Endodermal cell (in vitro differentiated cells): ENCODE data around the gene TECPR1. TPM values are rescaled to one million over a fixed set of nuclear protein-coding genes. Genes with fewer than 3 reads are reported as not detected.

ENCODE experiments used
- DNase-seq: peaks from one replicate; pipeline ENCODE4 v3.0.0-alpha.2; 2017
- H3K27ac ChIP-seq: 2 replicates; pipeline ENCODE4 v1.5.1; 2013; ENCODE audit warnings: mild to moderate bottlenecking, low read depth, low read length, moderate library complexity
- H3K27me3 ChIP-seq: 2 replicates; pipeline ENCODE4 v1.6.1; 2013; ENCODE audit warnings: mild to moderate bottlenecking, low read length, moderate library complexity; ENCODE audit not compliant: insufficient read depth, control insufficient read depth, poor library complexity, severe bottlenecking
- H3K36me3 ChIP-seq: 2 replicates; pipeline ENCODE4 v1.7.0; 2013; ENCODE audit warnings: mild to moderate bottlenecking, low read length, moderate library complexity; ENCODE audit not compliant: control insufficient read depth, insufficient read depth
- H3K4me1 ChIP-seq: one replicate; pipeline ENCODE4 v1.7.0; 2013; ENCODE audit warnings: low read length; ENCODE audit not compliant: control insufficient read depth, insufficient read depth
- H3K4me3 ChIP-seq: 2 replicates; pipeline ENCODE4 v1.5.1; 2013; ENCODE audit warnings: mild to moderate bottlenecking, low read length, moderate library complexity
- H3K9ac ChIP-seq: 2 replicates; pipeline ENCODE4 v1.6.1; 2013; ENCODE audit warnings: mild to moderate bottlenecking, low read length, moderate library complexity; ENCODE audit not compliant: poor library complexity, severe bottlenecking; ENCODE audit errors: extremely low read depth
- H3K9me3 ChIP-seq: 2 replicates; pipeline ENCODE4 v1.6.1; 2013; ENCODE audit warnings: mild to moderate bottlenecking, low read length, moderate library complexity; ENCODE audit not compliant: control insufficient read depth
- H3K27ac Mint-ChIP-seq: 2 replicates; pipeline ENCODE4 v1.8.0; 2020; ENCODE audit warnings: mixed read lengths
- H3K27me3 Mint-ChIP-seq: 2 replicates; pipeline ENCODE4 v1.8.0; 2021; ENCODE audit warnings: mild to moderate bottlenecking, mixed read lengths; ENCODE audit not compliant: insufficient read depth
- H3K36me3 Mint-ChIP-seq: 2 replicates; pipeline ENCODE4 v1.8.0; 2020; ENCODE audit warnings: low read depth, mixed read lengths
- H3K4me1 Mint-ChIP-seq: 2 replicates; pipeline ENCODE4 v1.8.0; 2020; ENCODE audit warnings: mixed read lengths
- H3K4me3 Mint-ChIP-seq: 2 replicates; pipeline ENCODE4 v1.8.0; 2020; ENCODE audit warnings: mild to moderate bottlenecking, moderate library complexity, mixed read lengths
- H3K9me3 Mint-ChIP-seq: 2 replicates; pipeline ENCODE4 v1.8.0; 2020; ENCODE audit warnings: mild to moderate bottlenecking, mixed read lengths
- CTCF ChIP-seq: fragments of 200-600 bp; sonication (generic); conservative IDR thresholded peaks from 2 replicates; pipeline ENCODE4 v1.5.0; 2021; ENCODE audit warnings: antibody characterized with exemption, mild to moderate bottlenecking
- WGBS, 2 experiments: methylation state at CpG; one replicate each; pipeline versions ENCODE4 v1.1.5 to v1.1.7; 2013; ENCODE audit warnings: missing lambda C conversion rate in 2 of 2, mixed read lengths in 1 of 2; ENCODE audit not compliant: insufficient coverage in 1 of 2, insufficient read length in 1 of 2; 5-methylcytosine and 5-hydroxymethylcytosine counted together
- total RNA-seq, 2 donors: library from RNA; stranded (reverse); fragmentation: NEBNext Ultra II Directional in 1 of 2; extraction: Animal tissue kit (Norgen Biotek cat#: 25700) in 1 of 2; gene quantifications; 2 replicates in 1 of 2; 3 replicates in 1 of 2; pipeline ENCODE4 v1.2.1, GENCODE V29; 2021

Gene TECPR1
- total RNA-seq, 2 donors from 2014 or later: 27.2 to 32.0 TPM

DNA sequence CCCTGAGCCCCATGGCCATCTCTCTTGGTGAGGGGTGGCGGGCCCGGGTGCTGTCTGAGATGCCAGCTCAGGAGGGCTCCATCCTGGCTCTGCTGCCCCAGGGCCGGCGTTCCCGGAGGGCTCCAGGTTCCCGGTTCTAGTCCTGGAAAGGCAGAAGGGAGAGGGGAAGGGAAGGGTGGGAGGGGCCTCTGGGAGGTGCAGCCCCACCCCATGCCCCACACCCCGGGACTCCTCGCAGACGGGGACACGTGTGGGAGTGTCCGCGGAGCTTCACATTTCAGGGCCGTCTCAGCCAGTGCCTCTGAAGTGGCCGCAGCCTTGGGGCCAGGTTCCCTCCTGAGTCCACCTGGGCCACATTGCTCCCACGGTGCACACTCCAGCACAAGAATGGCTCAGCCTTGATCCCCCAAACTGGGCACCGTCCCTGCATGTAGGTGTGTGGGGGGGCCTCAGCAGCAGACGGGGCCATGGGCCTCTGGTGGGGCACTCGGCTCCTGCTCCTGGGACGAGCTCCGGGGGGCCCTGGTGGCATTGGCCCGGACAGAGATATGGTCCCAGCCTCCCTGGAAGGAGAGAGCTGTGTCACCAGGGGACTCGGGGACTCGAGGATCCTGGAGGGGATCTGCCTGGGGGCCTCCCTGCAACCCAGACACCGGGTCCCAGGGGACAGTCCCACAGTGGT, 35.0 kb downstream of the TECPR1 start:
- 93 to 94% methylated on average over 18 to 24 of the region's 24 CpGs for WGBS, 2 experiments
- no peak overlapping the region for H3K4me3 Mint-ChIP-seq
- no peak overlapping the region for H3K4me3 ChIP-seq
- no peaks in the 10 kb centered on the region for H3K9me3 ChIP-seq
- no peaks in the 10 kb centered on the region for H3K9me3 Mint-ChIP-seq
- no peak overlapping the region for H3K27ac Mint-ChIP-seq
- H3K9ac ChIP-seq: no peak overlapping the region
- H3K36me3 Mint-ChIP-seq: peaks cover 4% of the 10 kb centered on the region
- no peaks in the 10 kb centered on the region for H3K4me1 Mint-ChIP-seq
- TF ChIP-seq CTCF: no peak
- H3K27ac ChIP-seq: no peak overlapping the region
- no peaks in the 10 kb centered on the region for H3K36me3 ChIP-seq
- DNase-seq: no peak
- H3K27me3 ChIP-seq: no peaks in the 10 kb centered on the region
- H3K27me3 Mint-ChIP-seq: no peaks in the 10 kb centered on the region
- H3K4me1 ChIP-seq: no peaks in the 10 kb centered on the region

GRCh38 chr7:98215561-98216495, 36.2 kb downstream of the TECPR1 start:
- DNase-seq: no peak
- 94 to 96% methylated on average over 15 to 32 of the region's 32 CpGs for WGBS, 2 experiments
- Histone ChIP-seq H3K27ac (no peak overlapping the region), H3K27me3 (no peaks in the 10 kb centered on the region), H3K4me3 (no peak overlapping the region), H3K4me1 (no peaks in the 10 kb centered on the region), H3K9ac (no peak overlapping the region), H3K36me3 (no peaks in the 10 kb centered on the region), H3K9me3 (no peaks in the 10 kb centered on the region)
- H3K27ac Mint-ChIP-seq: peak overlapping the region; percentile 70
- H3K27me3 Mint-ChIP-seq: no peaks in the 10 kb centered on the region
- TF ChIP-seq CTCF: no peak
- H3K36me3 Mint-ChIP-seq: no peaks in the 10 kb centered on the region
- H3K4me1 Mint-ChIP-seq: no peaks in the 10 kb centered on the region
- H3K4me3 Mint-ChIP-seq: no peak overlapping the region
- H3K9me3 Mint-ChIP-seq: no peaks in the 10 kb centered on the region

GRCh38 chr7:98214811-98215321, 37.2 kb downstream of the TECPR1 start:
- Histone ChIP-seq H3K9ac (no peak overlapping the region), H3K4me1 (no peaks in the 10 kb centered on the region), H3K36me3 (no peaks in the 10 kb centered on the region), H3K27me3 (no peaks in the 10 kb centered on the region), H3K4me3 (no peak overlapping the region), H3K9me3 (no peaks in the 10 kb centered on the region), H3K27ac (no peak overlapping the region)
- DNase-seq: no peak
- no peak overlapping the region for H3K4me3 Mint-ChIP-seq
- H3K27me3 Mint-ChIP-seq: peaks cover 2% of the 10 kb centered on the region
- H3K27ac Mint-ChIP-seq: no peak overlapping the region
- TF ChIP-seq CTCF: no peak
- H3K36me3 Mint-ChIP-seq: no peaks in the 10 kb centered on the region
- H3K9me3 Mint-ChIP-seq: no peaks in the 10 kb centered on the region
- 89 to 93% methylated on average over 18 to 27 of the region's 27 CpGs for WGBS, 2 experiments
- H3K4me1 Mint-ChIP-seq: no peaks in the 10 kb centered on the region
